ENCODE results near the gene MIOX.

The MIOX gene

GRCh38 chr22:50498322-50498890 lies 11.7 kb downstream of the MIOX start:
- no peak for DNase-seq

- no peak for DNase-seq
These were observed 13.8 kb downstream of the MIOX start for GRCh38 chr22:50500452-50500851.

- DNase-seq, result no peak
These were observed 15.4 kb downstream of the MIOX start for GRCh38 chr22:50502096-50502495.

GRCh38 chr22:50502628-50503474 lies 16.2 kb downstream of the MIOX start:
- no peak for DNase-seq

GRCh38 chr22:50503475-50504145 lies 17.0 kb downstream of the MIOX start:
- no peak for DNase-seq

GRCh38 chr22:50504369-50505211 lies 17.9 kb downstream of the MIOX start:
- no peak for DNase-seq

GRCh38 chr22:50505276-50505775 lies 18.7 kb downstream of the MIOX start:
- DNase-seq, result no peak

GRCh38 chr22:50505776-50506610 lies 19.3 kb downstream of the MIOX start:
- DNase-seq, result no peak

- DNase-seq, result no peak
These were observed 20.2 kb downstream of the MIOX start for GRCh38 chr22:50506611-50507420.

GRCh38 chr22:50507421-50507990 lies 20.8 kb downstream of the MIOX start, which contains the start of gene LMF2:
LMF2 (minus strand) TSS chr22:50507702; CDS start chr22:50507675, 27 bp downstream.
- no peak for DNase-seq

GRCh38 chr22:50507991-50508884 lies 21.6 kb downstream of the MIOX start, which contains the start of gene NCAPH2:
NCAPH2 (plus strand) TSS chr22:50508224; CDS start chr22:50508338, 114 bp downstream.
- DNase-seq, result no peak

GRCh38 chr22:50508897-50509296 lies 22.2 kb downstream of the MIOX start:
- DNase-seq, result no peak

- no peak for DNase-seq
These were observed 26.5 kb downstream of the MIOX start for GRCh38 chr22:50513175-50513574.

GRCh38 chr22:50516068-50516467 lies 29.4 kb downstream of the MIOX start:
- no peak for DNase-seq

GRCh38 chr22:50516891-50517290 lies 30.2 kb downstream of the MIOX start:
- no peak for DNase-seq

- no peak for DNase-seq
These were observed 31.0 kb downstream of the MIOX start for GRCh38 chr22:50517495-50518260.

GRCh38 chr22:50518606-50519005 lies 31.9 kb downstream of the MIOX start:
- DNase-seq, result no peak

- no peak for DNase-seq
These were observed 32.5 kb downstream of the MIOX start for GRCh38 chr22:50519151-50519550.

Data from SIG-M5 (cell line).